CD4-positive, alpha-beta T cell (primary cell): Measurements from ENCODE around the gene TLR4. TPM values are rescaled to one million over a fixed set of nuclear protein-coding genes. Genes with fewer than 3 reads are reported as not detected.

Experiments
- ATAC-seq: fragments of 200-7000 bp; cut with Tn5 transposase; one replicate; pipeline ENCODE4 v1.10.0; 2022; ENCODE audit warnings: mild to moderate bottlenecking; ENCODE audit not compliant: poor library complexity
- CTCF ChIA-PET: fragments of 350-600 bp; sonication (Branson Sonifier 250); formaldehyde crosslinking; loops from one replicate; lab custom pipeline; 2021; ENCODE audit warnings: antibody characterized with exemption, inconsistent platforms; lab: Charles Lee
- POLR2A ChIA-PET: fragments of 350-600 bp; sonication (Branson Sonifier 250); formaldehyde crosslinking; loops from one replicate; lab custom pipeline; 2021; ENCODE audit warnings: antibody characterized with exemption, inconsistent platforms; lab: Charles Lee
- DNase-seq, 14 experiments: peaks; one replicate each; pipeline ENCODE4 v3.0.0-alpha.2; 2013 to 2020; ENCODE audit warnings: mixed read lengths in 2 of 14
- H3K27ac ChIP-seq, 2 donors: one replicate each; pipeline versions ENCODE4 v1.5.1 to v1.7.0; 2013; ENCODE audit warnings: low read length in 2 of 2, low read depth in 1 of 2, mild to moderate bottlenecking in 1 of 2
- H3K27me3 ChIP-seq, 2 experiments: 1 replicate in 1 of 2; 2 replicates in 1 of 2; pipeline versions ENCODE4 v1.6.1 to v1.7.0; 2013; ENCODE audit warnings: low read length in 2 of 2, control low read depth in 1 of 2, mild to moderate bottlenecking in 1 of 2, moderate library complexity in 1 of 2; ENCODE audit not compliant: insufficient read depth in 2 of 2, control insufficient read depth in 1 of 2
- H3K36me3 ChIP-seq: one replicate; pipeline ENCODE4 v1.6.1; 2013; ENCODE audit warnings: low read length, control low read depth; ENCODE audit not compliant: insufficient read depth
- H3K4me1 ChIP-seq: one replicate; pipeline ENCODE4 v1.6.1; 2013; ENCODE audit warnings: low read length, control low read depth; ENCODE audit not compliant: insufficient read depth
- H3K4me3 ChIP-seq: one replicate; pipeline ENCODE4 v1.5.1; 2013; ENCODE audit warnings: mild to moderate bottlenecking, low read length, moderate library complexity
- H3K9me3 ChIP-seq, 2 experiments: 1 replicate in 1 of 2; 2 replicates in 1 of 2; pipeline versions ENCODE4 v1.6.1 to v1.7.0; 2013; ENCODE audit warnings: low read length in 2 of 2, mild to moderate bottlenecking in 2 of 2, control low read depth in 1 of 2, moderate library complexity in 1 of 2; ENCODE audit not compliant: control insufficient read depth in 1 of 2, insufficient read depth in 1 of 2
- H3K27ac Mint-ChIP-seq: one replicate; pipeline ENCODE4 v1.8.0; 2020; ENCODE audit warnings: mixed read lengths
- H3K27me3 Mint-ChIP-seq: one replicate; pipeline ENCODE4 v1.8.0; 2021; ENCODE audit warnings: mixed read lengths
- H3K36me3 Mint-ChIP-seq: one replicate; pipeline ENCODE4 v1.8.0; 2021; ENCODE audit warnings: low read depth, mixed read lengths
- H3K4me1 Mint-ChIP-seq: one replicate; pipeline ENCODE4 v1.8.0; 2021; ENCODE audit warnings: low read depth, mixed read lengths
- H3K4me3 Mint-ChIP-seq: one replicate; pipeline ENCODE4 v1.8.0; 2020; ENCODE audit warnings: mild to moderate bottlenecking, mixed read lengths
- H3K9me3 Mint-ChIP-seq: one replicate; pipeline ENCODE4 v1.8.0; 2020; ENCODE audit warnings: mixed read lengths
- CTCF ChIP-seq: fragments of 200-600 bp; IDR thresholded peaks from one replicate; pipeline ENCODE4 v1.8.0; 2022; ENCODE audit warnings: antibody characterized with exemption, mild to moderate bottlenecking
- intact Hi-C, 2 experiments: fragments of 100-400 bp; cut with DNase I in 1 of 2; cut with micrococcal nuclease in 1 of 2; formaldehyde crosslinking; loops; one replicate each; pipeline versions ENCODE4 v1.15.1 to v1.9.0; 2023 to 2025; cut with DNase I, micrococcal nuclease
- total RNA-seq, 174 experiments: library from RNA in 2 of 174; stranded (reverse) in 2 of 174; gene quantifications; one replicate each; pipeline ENCODE4 v1.2.3 and lab custom pipeline; 2021 to 2026

TLR4 gene
- total RNA-seq, 2 experiments from 2014 or later = 0.34 to 0.44 TPM

- ATAC-seq = no peak
- Mint-ChIP-seq H3K27me3 (no peaks in the 10 kb centered on the region), H3K4me1 (no peaks in the 10 kb centered on the region), H3K4me3 (no peak overlapping the region), H3K36me3 (no peaks in the 10 kb centered on the region), H3K27ac (no peak overlapping the region), H3K9me3 (peaks cover 1% of the 10 kb centered on the region)
- DNase-seq = no peak
- intact Hi-C loops = no loop called here
- H3K27ac ChIP-seq = no peak overlapping the region
- no peak for TF ChIP-seq CTCF
- ChIA-PET POLR2A (no interaction called here), CTCF (no interaction called here)
- H3K27me3 ChIP-seq = no peaks in the 10 kb centered on the region
- H3K4me1 ChIP-seq = no peaks in the 10 kb centered on the region
- H3K36me3 ChIP-seq = no peaks in the 10 kb centered on the region
- no peaks in the 10 kb centered on the region for H3K9me3 ChIP-seq
- no peak overlapping the region for H3K4me3 ChIP-seq
Measured at GRCh38 chr9:117709936-117710335, 5.7 kb downstream of the TLR4 start.

GRCh38 chr9:117714282-117714681 is 10.1 kb downstream of the TLR4 start:
- H3K27ac ChIP-seq = no peak overlapping the region
- DNase-seq = no peak
- Mint-ChIP-seq H3K4me1 (no peaks in the 10 kb centered on the region), H3K27me3 (no peaks in the 10 kb centered on the region), H3K9me3 (peaks cover 1% of the 10 kb centered on the region), H3K36me3 (no peaks in the 10 kb centered on the region), H3K27ac (no peak overlapping the region), H3K4me3 (no peak overlapping the region)
- no peaks in the 10 kb centered on the region for H3K36me3 ChIP-seq
- no peak for TF ChIP-seq CTCF
- H3K4me3 ChIP-seq = no peak overlapping the region
- no peaks in the 10 kb centered on the region for H3K27me3 ChIP-seq
- ChIA-PET CTCF (no interaction called here), POLR2A (no interaction called here)
- intact Hi-C loops = no loop called here
- ATAC-seq = no peak
- H3K9me3 ChIP-seq = no peaks in the 10 kb centered on the region
- H3K4me1 ChIP-seq = no peaks in the 10 kb centered on the region

GRCh38 chr9:117715411-117715989 is 11.3 kb downstream of the TLR4 start:
- no peaks in the 10 kb centered on the region for H3K4me1 ChIP-seq
- intact Hi-C loops = no loop called here
- ChIA-PET POLR2A (no interaction called here), CTCF (no interaction called here)
- no peak for TF ChIP-seq CTCF
- no peaks in the 10 kb centered on the region for H3K36me3 Mint-ChIP-seq
- ATAC-seq = no peak
- H3K4me3 Mint-ChIP-seq = no peak overlapping the region
- no peaks in the 10 kb centered on the region for H3K4me1 Mint-ChIP-seq
- no peaks in the 10 kb centered on the region for H3K36me3 ChIP-seq
- no peak overlapping the region for H3K27ac ChIP-seq
- no peak overlapping the region for H3K27ac Mint-ChIP-seq
- H3K9me3 Mint-ChIP-seq = peaks cover 1% of the 10 kb centered on the region
- no peaks in the 10 kb centered on the region for H3K27me3 Mint-ChIP-seq
- H3K9me3 ChIP-seq = no peaks in the 10 kb centered on the region
- no peaks in the 10 kb centered on the region for H3K27me3 ChIP-seq
- no peak for DNase-seq
- no peak overlapping the region for H3K4me3 ChIP-seq
